GM20431 (cell line): ENCODE measurements around the gene CMAS.

Experiments used
- in situ Hi-C: fragments of 300-500 bp; cut with MseI, MboI; formaldehyde crosslinking; loops from one replicate; pipeline ENCODE4 v1.15.0; 2020; ENCODE audit warnings: low sequenced_read_pairs; ENCODE audit not compliant: unreplicated experiment

CMAS gene

DNA sequence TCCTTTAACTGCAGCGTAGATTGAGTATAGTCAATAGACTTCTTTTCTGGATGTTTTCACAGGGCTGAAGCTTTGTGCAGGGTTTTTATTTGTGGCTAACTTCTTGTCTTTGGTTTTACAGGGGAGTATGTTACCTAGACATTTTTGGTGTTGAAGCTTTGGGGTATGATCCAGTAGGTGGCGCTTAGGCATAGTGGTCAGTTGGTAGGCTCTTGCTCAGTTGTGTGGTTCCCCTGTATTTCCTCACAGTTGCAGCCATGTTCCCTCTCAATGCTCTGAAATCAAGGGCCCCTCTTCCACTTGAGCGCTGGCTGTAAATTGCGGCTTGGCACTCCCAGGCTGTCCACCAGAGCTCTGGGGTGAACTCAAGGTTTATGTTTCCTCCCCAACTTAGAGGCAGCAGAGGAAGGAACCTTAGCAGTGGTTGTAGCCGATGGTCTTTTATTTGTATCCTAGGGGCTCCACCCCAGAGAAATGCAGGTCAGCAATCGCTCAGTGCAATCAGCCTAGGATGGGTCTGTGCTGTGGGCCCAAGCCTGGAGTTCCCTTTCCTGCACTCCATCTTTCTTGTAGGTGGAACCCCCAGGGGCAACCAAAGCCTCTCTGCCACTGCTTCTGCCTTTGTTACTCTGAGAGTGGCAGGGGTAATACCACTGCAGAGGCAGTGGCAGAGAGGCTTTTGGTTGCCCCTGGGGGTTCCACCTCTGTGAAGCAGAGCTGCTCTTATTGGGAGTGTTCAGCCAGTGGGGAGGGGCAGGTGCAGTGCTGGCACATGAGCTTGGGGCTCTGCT is 55.1 kb downstream of the CMAS start:
- in situ Hi-C loops = no loop called here

DNA sequence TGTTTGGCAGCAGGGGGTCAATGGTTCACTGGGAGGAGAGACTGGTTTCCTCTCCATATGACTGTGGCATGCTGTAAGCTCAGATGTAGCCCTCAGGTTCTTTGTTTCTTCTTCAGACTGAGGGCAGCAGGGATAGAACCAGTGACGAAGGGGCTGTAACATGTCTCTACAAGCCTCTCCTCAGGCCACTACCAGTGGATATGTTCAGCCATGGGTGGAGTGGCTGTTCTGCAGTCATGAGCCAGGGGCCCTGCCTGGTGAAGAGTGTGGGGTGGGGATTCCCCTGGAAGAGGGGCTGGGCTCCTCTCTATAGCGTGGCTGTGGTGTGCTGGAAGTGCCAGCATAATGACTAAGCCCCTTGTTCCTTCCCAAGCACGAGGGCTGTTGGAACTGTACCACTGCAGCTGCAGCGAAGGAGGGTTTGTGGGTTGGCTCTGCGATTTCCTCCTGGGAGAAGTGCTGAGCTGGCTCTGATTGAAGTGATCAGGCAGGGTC is 55.8 kb downstream of the CMAS start:
- in situ Hi-C loops = no loop called here

DNA sequence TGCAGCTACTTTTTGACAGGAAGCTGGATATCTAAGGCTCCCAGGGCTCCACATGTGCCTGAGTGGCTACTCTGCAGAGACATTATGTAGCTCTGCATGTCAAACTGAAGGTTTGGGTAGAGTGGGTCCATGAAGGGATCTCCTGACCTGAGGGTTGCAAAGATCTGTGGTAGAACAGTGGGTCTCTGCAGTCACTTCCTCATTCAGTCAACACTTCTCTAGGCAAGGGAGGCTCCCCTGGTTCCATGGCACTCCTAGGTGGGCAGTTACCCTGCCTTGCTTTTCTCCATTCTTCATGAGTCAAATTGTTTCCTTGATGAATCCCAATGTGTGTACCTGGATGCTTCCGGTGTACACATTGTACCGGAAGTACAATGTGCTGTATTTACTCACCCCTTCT is 57.4 kb downstream of the CMAS start:
- in situ Hi-C loops = no loop called here

DNA sequence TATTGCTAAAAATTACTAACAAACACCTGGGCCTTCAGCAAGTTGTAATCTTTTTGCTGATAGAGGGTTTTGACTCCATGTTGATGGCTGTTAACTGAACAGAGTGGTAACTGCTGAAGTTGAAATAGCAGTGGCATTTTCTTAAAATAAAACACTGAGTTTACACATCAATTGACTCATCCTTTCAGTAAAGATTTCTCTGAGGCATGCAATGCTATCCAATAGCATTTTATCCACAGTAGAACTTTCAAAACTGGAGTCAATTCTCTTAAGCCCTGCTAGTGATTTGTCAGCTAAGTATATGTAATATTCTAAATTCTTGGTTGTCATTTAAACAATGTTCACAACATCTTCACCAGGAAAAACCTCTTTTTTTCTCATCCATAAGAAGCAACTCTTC is 59.5 kb downstream of the CMAS start:
- in situ Hi-C loops = no loop called here

DNA sequence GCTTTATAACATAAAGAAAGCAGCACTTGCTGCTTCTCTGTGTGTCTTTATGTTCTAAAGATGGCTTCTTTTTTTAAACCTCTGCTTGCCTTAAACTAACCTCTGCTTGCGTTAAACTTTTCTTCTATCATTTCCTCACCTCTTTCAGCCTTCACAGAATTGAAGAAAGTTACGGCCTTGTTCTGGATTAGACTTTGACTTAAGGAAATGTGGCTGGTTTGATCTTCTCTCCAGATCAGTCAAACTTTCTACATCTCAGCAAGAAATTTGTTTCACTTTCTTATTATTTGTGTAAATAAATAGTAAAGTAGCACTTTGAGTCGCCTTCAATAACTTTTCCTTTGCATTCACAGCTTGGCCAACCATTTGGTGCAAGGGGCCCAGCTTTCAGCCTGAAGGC is 64.2 kb downstream of the CMAS start:
- in situ Hi-C loops = no loop called here
